Limb (tissue), 2 donors: Measurements from ENCODE around the gene SEMG1.

ENCODE experiments used
- DNase-seq, 2 donors: peaks; one replicate each; pipeline ENCODE4 v3.0.0-alpha.2; 2016; ENCODE audit errors: extremely low spot score in 2 of 2

The SEMG1 gene

GRCh38 chr20:45221076-45221475 lies 14.2 kb downstream of the SEMG1 start, which contains the start of gene SEMG2:
TSS of gene SEMG2 (plus strand) at chr20:45221373. CDS start at chr20:45221390, 17 bp downstream.
- no peak for DNase-seq

GRCh38 chr20:45223136-45223535 lies 16.3 kb downstream of the SEMG1 start:
- DNase-seq: no peak

GRCh38 chr20:45226287-45226686 lies 19.5 kb downstream of the SEMG1 start:
- no peak for DNase-seq

- no peak for DNase-seq
Observed at GRCh38 chr20:45229264-45230056, 22.6 kb downstream of the SEMG1 start.

- DNase-seq: no peak
Observed at GRCh38 chr20:45230631-45231030, 23.8 kb downstream of the SEMG1 start.

GRCh38 chr20:45235995-45236394 lies 29.2 kb downstream of the SEMG1 start:
- no peak for DNase-seq

- DNase-seq: no peak
Observed at GRCh38 chr20:45238139-45238538, 31.3 kb downstream of the SEMG1 start.

GRCh38 chr20:45246109-45246508 lies 39.3 kb downstream of the SEMG1 start:
- no peak for DNase-seq

- no peak for DNase-seq
Observed at GRCh38 chr20:45247865-45248264, 41.0 kb downstream of the SEMG1 start.

- no peak for DNase-seq
Observed at GRCh38 chr20:45248609-45249008, 41.8 kb downstream of the SEMG1 start.

- DNase-seq: no peak
Observed at GRCh38 chr20:45251884-45252560, 45.2 kb downstream of the SEMG1 start.

GRCh38 chr20:45253261-45253660 lies 46.4 kb downstream of the SEMG1 start:
- no peak for DNase-seq

- DNase-seq: no peak
Observed at GRCh38 chr20:45254383-45255262, 47.8 kb downstream of the SEMG1 start, which contains the start of gene SLPI. TSS of gene SLPI (minus strand) at chr20:45254564. CDS start at chr20:45254543, 21 bp downstream.

GRCh38 chr20:45257161-45257560 lies 50.3 kb downstream of the SEMG1 start:
- DNase-seq: no peak

- no peak for DNase-seq
Observed at GRCh38 chr20:45257711-45258110, 50.9 kb downstream of the SEMG1 start.

GRCh38 chr20:45258259-45258658 lies 51.4 kb downstream of the SEMG1 start:
- DNase-seq: no peak

- no peak for DNase-seq
Observed at GRCh38 chr20:45258664-45259063, 51.8 kb downstream of the SEMG1 start.
